GM12864 (cell line): ENCODE measurements around the gene EGLN1.

Experiments used
- DNase-seq: peaks from one replicate; pipeline ENCODE4 v3.0.0-alpha.2; 2011; ENCODE audit warnings: low read depth
- H3K4me3 ChIP-seq: 2 replicates; pipeline ENCODE4 v1.5.1; 2011; ENCODE audit warnings: mild to moderate bottlenecking, low read depth, low read length, control low read depth
- CTCF ChIP-seq: IDR thresholded peaks from 2 replicates; pipeline ENCODE4 v1.5.1; 2011; ENCODE audit warnings: low read depth, mild to moderate bottlenecking, moderate library complexity, low read length, control low read depth, inconsistent platforms; ENCODE audit errors: missing control alignments

The EGLN1 gene

GRCh38 chr1:231420299-231420958, 1.7 kb downstream of the EGLN1 start:
- no peak for TF ChIP-seq CTCF
- H3K4me3 ChIP-seq = peak overlapping the region; percentile 100
- DNase-seq = no peak

- TF ChIP-seq CTCF = no peak
- no peak for DNase-seq
- peak overlapping the region; percentile 100 for H3K4me3 ChIP-seq
Measured at GRCh38 chr1:231419738-231420298, 2.3 kb downstream of the EGLN1 start.

- peak overlapping the region; percentile 100; the same call in 1 of the 2 replicates for H3K4me3 ChIP-seq
- no peak for TF ChIP-seq CTCF
- DNase-seq = no peak
Measured at GRCh38 chr1:231419147-231419546, 2.9 kb downstream of the EGLN1 start.

GRCh38 chr1:231418741-231419107, 3.4 kb downstream of the EGLN1 start:
- peak overlapping the region; percentile 100; the same call in 1 of the 2 replicates for H3K4me3 ChIP-seq
- TF ChIP-seq CTCF = no peak
- no peak for DNase-seq

GRCh38 chr1:231418101-231418740, 3.9 kb downstream of the EGLN1 start:
- TF ChIP-seq CTCF = no peak
- peak overlapping the region; percentile 100; the same call in 1 of the 2 replicates for H3K4me3 ChIP-seq
- no peak for DNase-seq

GRCh38 chr1:231417513-231417912, 4.6 kb downstream of the EGLN1 start:
- peak overlapping the region; percentile 20; the same call in 1 of the 2 replicates for H3K4me3 ChIP-seq
- DNase-seq = no peak

More at GRCh38 chr1:231417513-231417912, 4.6 kb downstream of the EGLN1 start:
- TF ChIP-seq CTCF = no peak
